GM21390 (cell line): Measurements from ENCODE around the gene GLTP.

Experiments used
- ATAC-seq: cut with Tn5 transposase; IDR thresholded peaks from one replicate; pipeline ENCODE4 v1.9.1; 2021; ENCODE audit not compliant: unreplicated experiment

Gene GLTP

DNA sequence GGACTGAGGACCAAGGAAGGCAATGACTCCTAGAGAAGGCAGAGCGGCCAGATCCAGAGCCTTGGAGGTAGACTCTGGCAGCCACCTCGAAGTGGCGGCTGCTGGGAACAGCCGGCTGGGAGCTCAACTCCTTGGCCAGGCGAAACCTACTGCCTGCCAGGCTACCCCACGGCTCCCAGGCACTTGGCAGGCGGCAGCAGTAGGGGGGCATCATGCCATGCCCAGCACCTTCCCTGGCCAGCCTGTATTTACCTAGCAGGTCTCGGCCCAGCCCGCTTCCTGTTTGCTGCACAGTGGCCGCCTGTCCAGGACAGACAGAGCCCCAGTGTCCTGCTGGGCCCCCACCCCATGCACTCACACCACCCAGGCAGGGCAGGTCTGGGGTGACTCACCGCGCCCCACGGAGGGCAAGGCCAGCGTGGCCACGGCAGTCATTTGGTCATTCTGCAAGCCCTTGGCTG lies 57.4 kb downstream of the GLTP start:
- ATAC-seq = no peak

DNA sequence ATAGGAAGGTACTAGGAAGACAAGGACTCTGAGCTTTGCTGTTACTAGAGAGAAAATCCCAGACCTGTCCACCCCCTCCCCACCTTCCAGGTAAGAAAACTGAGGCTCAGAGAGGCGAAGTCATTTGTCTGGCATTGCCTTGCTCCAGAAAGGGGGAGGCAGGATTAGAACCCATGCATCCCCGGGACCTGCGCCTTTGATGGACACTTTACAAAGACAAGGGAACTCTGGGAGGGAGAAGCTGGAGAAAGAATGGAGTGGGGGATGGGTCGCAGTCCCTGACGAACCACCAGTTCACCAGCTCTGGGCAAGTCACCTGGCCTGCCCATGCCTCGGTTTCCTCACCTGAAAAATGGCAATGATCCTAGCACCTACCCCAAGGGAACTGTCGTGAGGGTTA lies 57.9 kb downstream of the GLTP start:
- ATAC-seq = no peak

DNA sequence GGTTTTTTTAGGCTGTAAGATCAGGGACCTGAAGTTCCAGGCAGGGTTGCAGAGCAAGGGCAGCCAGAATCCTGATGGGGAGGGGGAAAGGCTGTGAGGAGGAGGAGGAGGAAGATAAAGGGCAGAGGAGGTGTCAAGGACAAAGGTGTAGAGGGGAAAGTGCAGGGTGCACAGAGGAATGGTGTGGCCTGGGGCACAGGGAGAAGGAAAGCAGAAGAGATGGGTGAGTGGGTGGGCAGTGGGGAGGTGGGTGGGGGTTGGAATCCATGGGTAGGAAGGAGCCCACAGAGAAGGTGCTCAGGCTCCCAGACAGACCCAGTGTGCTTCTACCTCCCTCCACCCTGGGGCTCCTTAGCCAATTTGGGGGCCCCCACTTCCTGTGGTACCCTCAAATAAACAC lies 58.4 kb downstream of the GLTP start:
- ATAC-seq = no peak

DNA sequence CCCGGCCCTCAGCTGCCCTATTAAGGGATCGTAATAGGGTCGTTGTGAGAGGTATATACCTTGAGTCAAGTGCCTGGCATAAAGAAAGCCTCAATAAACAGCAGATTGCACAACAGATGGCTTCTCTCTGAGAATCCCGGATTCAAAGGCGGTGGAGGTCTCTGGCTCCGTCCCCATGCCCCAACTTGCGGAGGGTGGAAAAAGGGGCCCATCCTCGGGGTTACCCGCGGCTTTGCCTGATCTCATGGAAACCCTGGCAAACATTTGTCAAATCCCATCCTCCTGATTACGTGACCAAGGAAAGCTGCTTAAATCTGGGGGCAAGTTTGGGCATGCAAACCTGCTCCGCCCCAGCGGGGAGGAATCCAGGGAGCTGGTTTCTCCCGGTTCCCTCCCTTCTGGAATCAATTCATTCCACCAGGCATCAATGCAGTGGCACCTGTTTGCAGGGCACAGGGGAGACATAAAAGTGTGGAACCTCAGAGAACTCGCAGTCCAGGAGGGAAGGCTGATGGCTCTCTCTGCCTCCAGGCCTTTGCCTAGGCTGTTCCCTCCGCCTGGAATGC lies 59.4 kb downstream of the GLTP start:
- ATAC-seq = no peak

DNA sequence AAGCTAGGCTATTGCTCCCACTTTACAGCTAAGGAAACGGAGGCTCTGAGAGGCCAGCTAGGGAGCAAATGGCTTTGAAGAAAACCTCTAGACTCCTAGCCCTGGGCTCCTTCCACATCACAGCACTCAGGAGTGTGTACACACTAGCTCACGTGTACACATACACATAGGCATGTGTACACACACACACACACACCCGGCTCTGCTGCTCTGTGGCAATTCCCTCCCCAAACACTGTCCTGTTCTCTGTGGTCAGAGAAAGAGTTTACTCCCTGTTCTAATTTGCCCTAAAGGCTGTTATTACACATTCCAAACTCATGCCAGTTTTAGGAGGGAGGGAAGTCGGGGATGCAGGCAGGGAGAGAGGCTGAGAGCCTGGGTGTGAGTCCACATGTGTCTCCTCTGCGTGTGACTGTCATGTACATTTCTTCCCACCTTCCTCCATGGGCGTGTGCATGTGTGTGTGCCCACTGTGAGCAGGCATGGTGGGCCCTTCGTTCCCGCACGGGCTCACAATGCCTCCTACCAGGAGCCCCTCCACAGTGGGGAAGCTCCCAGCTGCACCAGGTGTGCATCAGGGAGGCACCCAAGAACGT lies 61.3 kb downstream of the GLTP start:
- ATAC-seq = no peak

DNA sequence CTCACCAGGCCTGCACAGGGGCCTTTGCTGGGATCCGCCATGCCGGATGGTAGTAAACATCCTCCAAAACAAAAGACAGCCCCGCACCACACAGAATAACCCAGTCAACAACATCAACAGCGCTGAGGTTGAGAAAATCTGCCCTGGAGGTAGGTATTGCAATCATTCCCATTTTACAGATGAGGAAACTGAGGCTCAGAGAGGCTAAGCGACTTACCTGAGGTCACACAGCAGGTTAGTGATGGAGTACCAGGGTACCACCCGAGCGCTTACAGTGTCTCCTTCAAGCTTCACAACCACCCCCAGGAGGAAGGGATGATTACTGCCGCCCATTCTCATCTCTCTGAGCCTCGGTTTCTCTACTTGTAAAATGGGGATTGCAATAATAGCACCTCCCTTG lies 62.1 kb downstream of the GLTP start:
- ATAC-seq = no peak

DNA sequence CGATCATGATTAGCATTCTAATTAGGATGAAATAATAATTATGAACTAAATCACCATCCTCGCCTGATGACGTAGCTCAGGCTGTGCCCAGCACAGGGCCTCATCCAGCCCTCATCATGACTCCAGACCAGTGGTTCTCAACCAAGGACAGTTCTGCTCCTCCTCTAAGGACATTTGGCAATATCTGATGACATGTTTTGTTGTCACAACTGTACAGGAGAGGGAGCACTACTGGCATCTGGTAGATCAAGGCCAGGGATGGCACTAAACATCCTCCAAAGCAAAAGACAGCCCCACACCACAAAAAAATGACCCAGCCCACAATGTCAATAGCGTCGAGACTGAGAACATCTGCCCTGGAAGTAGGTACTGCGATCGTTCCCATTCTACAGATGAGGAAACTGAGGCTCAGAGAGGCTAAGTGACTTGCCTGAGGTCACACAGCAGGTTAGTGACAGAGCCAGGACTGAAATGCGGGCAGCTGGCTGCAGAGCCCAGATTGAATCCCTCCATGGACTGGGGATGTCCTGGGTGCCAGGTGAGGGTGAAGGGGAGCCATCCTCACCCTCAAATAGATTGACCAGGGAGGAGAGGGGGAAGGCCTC lies 62.6 kb downstream of the GLTP start:
- no peak for ATAC-seq

DNA sequence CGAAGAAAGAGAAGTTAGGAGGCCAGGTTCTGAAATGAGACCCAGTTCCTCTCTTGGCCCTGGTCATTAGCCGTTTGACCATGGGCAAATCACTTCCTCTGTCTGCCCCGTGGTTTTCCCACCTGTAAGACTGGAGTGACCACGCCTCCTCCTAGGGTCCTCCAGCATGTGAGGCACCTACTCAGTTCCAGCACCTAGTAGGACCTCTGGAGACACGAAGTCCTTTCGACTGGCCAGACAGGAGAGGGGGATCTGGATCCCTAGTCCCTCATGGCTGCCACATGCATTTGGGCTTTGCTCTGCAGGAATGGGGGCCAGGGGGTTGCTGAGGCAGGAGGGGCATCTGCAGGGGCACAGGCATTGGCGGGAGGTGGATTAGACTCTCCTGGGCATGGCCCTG lies 63.5 kb downstream of the GLTP start:
- ATAC-seq = no peak

DNA sequence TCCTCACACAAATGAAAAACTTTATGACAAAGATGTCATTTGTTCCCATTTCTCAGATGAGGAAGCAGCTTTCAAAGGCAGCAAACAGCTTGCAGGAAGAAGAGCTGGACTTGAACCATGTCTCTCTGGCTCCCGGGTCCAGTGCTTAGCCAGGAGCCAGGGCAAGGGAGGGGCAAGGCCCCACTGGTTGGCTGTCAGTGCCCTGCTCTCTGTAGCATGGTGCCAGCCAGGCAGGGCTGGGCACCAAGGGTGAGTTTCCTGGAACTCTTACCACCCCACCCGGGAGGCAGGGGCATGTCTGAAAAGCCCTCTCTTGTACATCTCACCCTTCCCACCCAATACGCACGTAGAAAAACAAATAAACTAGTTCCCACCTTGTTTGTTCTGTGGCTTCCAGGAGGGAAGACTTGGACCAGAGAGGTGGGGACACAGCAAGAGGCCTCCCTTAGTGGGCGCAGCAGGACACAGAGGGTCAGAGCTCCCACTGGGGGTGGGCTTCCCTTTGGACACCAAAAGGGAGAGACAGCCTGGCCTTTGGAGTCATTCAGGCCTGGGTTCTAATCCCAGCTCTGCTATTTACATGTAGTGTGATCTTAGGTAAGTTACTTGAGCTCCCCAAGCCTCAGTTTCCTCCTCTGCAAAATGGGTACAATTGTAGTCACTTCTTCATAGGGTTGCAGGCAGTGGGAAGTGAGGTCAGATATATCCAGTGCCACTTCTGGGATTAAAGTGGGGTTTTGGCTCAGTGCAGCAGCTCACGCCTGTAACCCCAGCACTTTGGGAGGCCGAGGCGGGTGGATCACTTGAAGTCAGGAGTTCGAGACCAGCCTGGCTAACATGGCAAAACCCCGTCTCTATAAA lies 64.4 kb downstream of the GLTP start:
- ATAC-seq = no peak

DNA sequence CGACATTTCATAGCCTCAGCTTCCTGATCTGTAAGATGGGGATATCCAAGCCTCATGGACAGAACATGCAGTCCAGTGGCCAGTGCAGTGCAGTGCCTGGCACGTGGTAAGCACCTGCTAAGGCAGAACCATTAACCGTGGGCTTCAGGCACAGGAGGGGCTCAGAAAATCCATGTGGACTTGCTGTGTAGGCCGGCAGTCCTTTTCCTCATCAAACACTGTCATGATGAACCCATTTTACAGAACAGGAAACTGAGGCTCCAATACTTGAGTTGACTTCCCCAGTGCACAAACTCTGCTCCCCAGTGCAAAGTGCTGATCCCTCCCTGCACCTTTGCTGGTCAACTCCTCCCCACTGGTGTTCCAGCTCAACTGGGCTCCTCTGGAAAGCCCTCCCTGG lies 65.1 kb downstream of the GLTP start:
- no peak for ATAC-seq

DNA sequence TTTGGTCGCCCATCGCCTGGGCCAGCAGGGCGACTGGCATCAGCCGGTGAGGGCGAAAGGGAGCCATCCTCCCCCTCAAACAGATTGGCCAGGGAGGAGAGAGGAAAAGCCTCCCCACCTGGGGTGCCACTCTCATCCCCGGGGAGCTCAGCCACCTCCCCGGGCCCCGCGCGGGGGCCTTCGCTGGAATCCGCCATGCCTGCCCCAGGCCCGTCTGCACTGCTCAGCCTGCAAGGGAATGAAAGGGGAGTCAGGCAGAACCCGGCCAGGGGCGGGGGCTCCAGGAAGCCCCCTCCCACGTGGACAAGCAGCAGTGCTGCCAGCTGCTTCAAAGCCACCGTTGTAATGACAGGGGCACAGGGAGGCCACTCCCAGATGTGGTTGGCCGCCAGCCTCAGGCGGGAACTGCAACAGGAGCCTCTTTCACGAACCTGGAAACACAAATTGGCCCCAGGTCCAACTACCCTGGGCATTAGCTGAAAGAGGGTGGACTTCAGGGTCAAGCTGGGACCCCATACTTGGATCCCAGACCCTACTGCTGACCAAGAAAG lies 65.7 kb downstream of the GLTP start:
- no peak for ATAC-seq

DNA sequence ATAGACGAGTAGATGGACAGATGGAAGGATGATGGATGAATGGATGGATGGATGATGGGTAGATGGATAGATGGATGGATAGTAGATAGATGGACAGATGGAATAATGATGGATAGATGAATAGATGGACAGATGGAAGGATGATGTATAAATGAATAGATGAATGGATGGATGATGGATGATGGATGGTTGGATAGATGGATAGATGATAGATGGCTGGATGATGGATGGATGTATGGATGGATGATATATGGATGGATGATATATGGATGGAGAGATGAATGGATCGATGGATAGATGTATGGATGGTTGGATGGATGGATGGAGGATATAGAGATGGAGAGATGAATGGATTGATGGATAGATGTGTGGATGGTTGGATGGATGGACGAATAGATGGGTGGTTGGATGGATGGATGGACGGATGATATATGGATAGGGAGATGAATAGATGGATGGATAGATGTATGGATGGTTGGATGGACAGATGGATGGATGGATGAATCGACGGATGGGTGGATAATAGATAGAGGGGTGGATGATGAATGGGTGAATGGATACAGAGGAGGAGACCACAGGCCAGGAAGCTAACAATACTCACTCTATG lies 66.4 kb downstream of the GLTP start:
- ATAC-seq = no peak

DNA sequence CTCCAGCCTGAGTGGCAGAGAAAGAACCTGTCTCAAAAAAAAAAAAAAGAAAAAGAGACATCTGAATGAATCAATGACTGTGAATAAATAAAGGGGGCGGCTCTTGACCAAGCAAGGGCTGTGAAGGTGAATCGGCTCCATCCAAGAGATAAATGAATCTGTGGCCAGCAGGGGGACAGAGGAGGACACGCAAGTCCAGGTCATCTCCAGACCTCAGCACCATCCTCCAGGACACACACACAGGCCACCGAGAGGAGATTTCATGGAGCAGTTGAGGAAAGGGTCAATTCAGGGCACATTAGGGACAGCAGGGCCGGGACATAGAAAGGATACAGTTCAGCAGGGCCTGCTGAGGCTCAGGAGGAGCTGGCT lies 68.7 kb downstream of the GLTP start:
- ATAC-seq = no peak

DNA sequence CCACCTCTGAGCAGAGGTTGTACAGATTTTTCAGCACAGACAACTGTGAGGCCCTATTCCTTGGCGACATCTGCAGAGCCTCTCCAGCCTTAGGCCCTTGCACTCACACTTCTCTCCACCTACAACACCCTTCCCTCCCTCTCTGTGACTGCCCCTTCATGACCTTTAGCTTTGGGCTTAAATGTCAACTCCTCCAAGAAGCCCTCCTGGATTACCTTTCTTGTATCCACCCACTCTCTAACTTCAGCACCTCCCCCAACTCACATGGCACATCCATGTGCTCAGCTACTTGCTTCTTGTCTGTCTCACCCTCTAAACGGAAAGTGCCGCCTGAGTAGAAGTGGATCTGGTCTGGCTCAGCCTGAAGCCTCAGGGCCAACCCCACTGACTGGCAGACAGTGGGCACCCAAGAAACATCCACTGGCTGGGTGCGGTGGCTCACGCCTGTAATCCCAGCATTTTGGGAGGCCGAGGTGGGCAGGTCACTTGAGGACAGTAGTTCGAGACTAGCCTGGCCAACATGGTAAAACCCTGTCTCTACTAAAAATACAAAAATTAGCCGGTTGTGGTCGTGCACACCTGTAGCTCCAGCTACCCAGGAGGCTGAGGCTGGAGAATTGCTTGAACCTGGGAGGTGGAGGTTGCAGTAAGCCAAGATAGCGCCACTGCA lies 69.3 kb downstream of the GLTP start:
- ATAC-seq = no peak

DNA sequence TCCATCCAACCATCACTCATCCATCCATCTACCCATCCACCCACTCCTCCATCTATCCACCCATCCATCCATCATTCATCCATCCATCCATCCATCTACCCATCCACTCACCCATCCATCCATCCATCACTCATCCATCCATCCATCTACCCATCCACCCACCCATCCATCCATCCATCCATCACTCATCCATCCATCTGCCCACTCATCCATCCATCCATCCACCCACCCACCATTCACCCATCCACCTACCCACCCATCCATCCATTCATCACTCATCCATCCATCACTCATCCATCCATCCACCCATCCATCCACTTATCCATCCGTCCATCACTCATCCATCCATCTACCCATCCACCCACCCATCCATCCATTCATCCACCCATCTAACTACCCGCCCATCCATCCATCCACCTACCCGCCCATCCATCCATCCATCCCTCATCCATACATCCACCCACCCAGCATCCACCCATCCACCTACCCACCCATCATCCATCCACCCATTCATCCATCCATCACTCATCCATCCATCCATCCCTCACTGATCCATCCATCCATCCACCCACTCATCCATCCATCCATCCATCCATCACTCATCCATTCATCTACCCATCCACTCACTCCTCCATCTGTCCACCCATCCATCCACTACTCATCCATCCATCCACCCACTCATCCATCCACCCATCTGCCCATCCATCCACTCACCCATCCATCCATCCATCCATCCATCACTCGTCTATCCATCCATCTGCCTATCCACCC lies 71.3 kb downstream of the GLTP start:
- ATAC-seq = no peak

DNA sequence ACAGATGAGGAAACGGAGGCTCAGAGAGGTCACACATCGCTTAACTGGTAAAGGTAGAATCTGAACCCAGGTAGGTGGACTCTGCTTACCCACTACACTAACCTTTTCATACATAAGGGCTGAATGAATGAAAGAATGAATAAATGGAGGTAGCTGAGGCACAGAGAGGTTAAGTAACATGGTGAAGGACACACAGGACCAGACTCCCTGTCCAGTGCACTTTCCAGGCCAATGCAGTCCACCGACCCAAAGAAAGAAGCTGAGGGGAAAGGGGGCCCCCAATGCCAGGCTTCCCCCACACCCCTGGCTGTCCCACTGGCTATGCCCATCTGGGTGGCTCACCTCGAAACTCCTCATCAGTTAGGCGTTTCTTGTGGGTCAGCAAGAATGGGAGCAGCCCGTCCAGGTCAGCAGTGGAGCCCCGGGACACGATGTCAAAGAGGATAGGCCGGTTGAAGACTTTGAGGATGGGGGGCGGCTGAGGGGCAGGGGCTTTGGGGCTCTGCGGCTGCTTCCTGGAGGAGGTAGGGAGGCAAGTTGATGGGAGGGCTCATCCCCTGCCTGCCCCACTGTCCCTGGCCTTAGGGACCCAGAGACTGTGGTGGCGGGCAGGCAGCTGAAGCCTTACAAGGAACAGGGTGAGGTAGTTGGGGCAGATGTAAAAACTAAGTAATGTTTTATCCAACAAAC lies 72.2 kb downstream of the GLTP start:
- no peak for ATAC-seq

DNA sequence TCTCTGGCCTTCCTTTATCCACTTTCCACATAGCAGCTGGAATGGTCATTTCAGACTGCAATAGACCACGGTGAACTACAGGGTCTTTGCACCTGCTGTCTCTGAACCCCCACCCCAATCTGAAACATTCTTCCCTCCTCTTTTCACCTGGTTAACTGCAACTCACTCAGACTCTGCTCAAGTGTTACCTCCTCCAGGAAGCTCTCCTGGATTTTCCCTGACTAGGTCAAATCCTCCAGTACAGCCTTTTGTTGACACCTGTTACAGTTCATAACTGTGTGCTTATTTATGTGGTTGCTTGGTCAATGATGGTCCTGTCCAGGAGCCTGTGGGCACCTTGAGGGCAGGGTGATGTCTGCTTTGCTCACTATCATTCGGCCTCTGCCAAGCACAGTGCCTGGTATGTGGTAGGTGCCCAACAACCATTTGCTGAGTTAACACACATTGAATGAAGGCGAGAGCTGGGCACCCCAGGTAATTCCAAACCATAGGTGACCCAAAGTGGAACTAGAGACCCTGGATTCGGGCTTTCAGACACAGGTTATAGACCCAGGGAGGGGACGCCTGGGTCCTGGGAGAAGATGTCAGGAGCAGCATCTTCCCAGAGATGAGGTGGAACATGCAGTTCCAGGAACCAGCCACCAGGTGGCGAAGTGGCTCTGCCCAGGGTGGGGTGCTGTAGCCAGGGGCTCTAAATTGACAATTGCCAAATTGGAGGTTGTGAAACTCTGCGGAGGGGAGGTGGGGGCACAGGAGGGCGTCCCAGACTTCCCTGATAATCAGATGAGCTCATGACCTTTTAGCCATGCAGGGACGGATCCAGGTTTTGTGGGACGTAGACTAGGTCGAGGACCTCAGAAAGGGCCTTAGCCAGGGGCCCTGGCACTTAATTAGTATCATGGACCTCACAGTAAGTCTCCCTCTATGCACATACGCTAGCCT lies 75.2 kb downstream of the GLTP start:
- ATAC-seq = no peak

DNA sequence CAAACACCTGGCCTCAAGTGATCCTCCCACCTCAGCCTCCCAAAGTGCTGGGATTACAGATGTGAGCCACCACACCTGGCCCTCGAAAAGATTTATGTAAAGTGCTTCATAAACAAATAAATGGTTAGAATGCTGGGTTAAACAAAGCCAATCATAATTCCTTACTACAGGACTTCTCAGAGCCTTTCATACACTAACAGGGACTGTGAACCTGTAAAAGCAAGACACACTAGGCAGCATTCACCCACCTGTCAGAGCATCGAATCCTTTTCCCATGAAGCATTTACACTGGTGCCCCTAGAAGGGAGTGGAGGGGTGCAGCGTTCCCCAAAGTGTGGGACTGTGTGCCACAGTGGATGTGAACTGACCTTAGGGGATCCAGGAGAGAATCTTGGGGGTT lies 76.7 kb downstream of the GLTP start:
- no peak for ATAC-seq
